Loucy (cell line): ENCODE measurements around the gene TNIP2.

ENCODE experiments used
- H2AFZ ChIP-seq: fragments of 200-600 bp; sonication (generic); 2 replicates; pipeline ENCODE4 v1.6.0; 2016; ENCODE audit warnings: antibody characterized with exemption, mild to moderate bottlenecking, low read length, moderate library complexity
- H3F3A ChIP-seq: fragments of 200-600 bp; 2 replicates; pipeline ENCODE4 v1.6.0; 2016; ENCODE audit warnings: antibody characterized with exemption, low read depth, mild to moderate bottlenecking
- H3K27me3 ChIP-seq: fragments of 200-600 bp; sonication (generic); 2 replicates; pipeline ENCODE4 v1.6.1; 2014; ENCODE audit warnings: low read length, mild to moderate bottlenecking; ENCODE audit not compliant: insufficient read depth, poor library complexity, severe bottlenecking
- H3K36me3 ChIP-seq: fragments of 200-600 bp; sonication (generic); 2 replicates; pipeline ENCODE4 v1.6.1; 2016; ENCODE audit warnings: low read length; ENCODE audit not compliant: insufficient read depth
- H3K4me1 ChIP-seq: fragments of 200-600 bp; sonication (generic); 2 replicates; pipeline ENCODE4 v1.5.1; 2014; ENCODE audit warnings: low read length, mild to moderate bottlenecking; ENCODE audit not compliant: insufficient read depth, poor library complexity, severe bottlenecking
- H3K4me2 ChIP-seq: fragments of 200-600 bp; sonication (generic); 2 replicates; pipeline ENCODE4 v1.6.0; 2014; ENCODE audit warnings: antibody characterized with exemption, low read length, low read depth, mild to moderate bottlenecking; ENCODE audit not compliant: poor library complexity, severe bottlenecking
- H3K4me3 ChIP-seq: fragments of 200-600 bp; sonication (generic); 2 replicates; pipeline ENCODE4 v1.5.1; 2014; ENCODE audit warnings: low read length, mild to moderate bottlenecking, mixed read lengths; ENCODE audit not compliant: poor library complexity, severe bottlenecking
- H3K79me2 ChIP-seq: fragments of 200-600 bp; sonication (generic); 2 replicates; pipeline ENCODE4 v1.6.1; 2014; ENCODE audit warnings: low read length; ENCODE audit not compliant: insufficient read depth
- H3K9ac ChIP-seq: fragments of 200-600 bp; sonication (generic); 2 replicates; pipeline ENCODE4 v1.6.0; 2014; ENCODE audit warnings: mild to moderate bottlenecking, low read depth, low read length, moderate library complexity; ENCODE audit not compliant: poor library complexity, severe bottlenecking
- H3K9me2 ChIP-seq: fragments of 200-600 bp; sonication (generic); replicated peaks from 2 replicates; pipeline ENCODE4 v1.6.1; 2016; ENCODE audit warnings: low read depth, low read length, mixed read lengths
- H3K9me3 ChIP-seq: fragments of 200-600 bp; sonication (generic); 2 replicates; pipeline ENCODE4 v1.6.1; 2014; ENCODE audit warnings: mild to moderate bottlenecking, antibody characterized with exemption, low read length, low read depth; ENCODE audit not compliant: insufficient read depth
- H4K20me1 ChIP-seq: fragments of 200-600 bp; sonication (generic); 2 replicates; pipeline ENCODE4 v1.6.0; 2014; ENCODE audit warnings: antibody characterized with exemption, low read length, mild to moderate bottlenecking; ENCODE audit not compliant: insufficient read depth, poor library complexity, severe bottlenecking
- EZH2phosphoT487 ChIP-seq: fragments of 200-600 bp; IDR thresholded peaks from 2 replicates; pipeline ENCODE4 v1.6.1; 2018; ENCODE audit warnings: antibody characterized with exemption, mild to moderate bottlenecking, moderate library complexity, borderline replicate concordance
- TF ChIP-seq, protein P1 (sequence below): fragments of 200-600 bp; sonication (generic); conservative IDR thresholded peaks from 2 replicates; pipeline ENCODE4 v1.5.1; 2014; ENCODE audit warnings: mild to moderate bottlenecking, antibody characterized with exemption, low read length

TNIP2 gene

DNA sequence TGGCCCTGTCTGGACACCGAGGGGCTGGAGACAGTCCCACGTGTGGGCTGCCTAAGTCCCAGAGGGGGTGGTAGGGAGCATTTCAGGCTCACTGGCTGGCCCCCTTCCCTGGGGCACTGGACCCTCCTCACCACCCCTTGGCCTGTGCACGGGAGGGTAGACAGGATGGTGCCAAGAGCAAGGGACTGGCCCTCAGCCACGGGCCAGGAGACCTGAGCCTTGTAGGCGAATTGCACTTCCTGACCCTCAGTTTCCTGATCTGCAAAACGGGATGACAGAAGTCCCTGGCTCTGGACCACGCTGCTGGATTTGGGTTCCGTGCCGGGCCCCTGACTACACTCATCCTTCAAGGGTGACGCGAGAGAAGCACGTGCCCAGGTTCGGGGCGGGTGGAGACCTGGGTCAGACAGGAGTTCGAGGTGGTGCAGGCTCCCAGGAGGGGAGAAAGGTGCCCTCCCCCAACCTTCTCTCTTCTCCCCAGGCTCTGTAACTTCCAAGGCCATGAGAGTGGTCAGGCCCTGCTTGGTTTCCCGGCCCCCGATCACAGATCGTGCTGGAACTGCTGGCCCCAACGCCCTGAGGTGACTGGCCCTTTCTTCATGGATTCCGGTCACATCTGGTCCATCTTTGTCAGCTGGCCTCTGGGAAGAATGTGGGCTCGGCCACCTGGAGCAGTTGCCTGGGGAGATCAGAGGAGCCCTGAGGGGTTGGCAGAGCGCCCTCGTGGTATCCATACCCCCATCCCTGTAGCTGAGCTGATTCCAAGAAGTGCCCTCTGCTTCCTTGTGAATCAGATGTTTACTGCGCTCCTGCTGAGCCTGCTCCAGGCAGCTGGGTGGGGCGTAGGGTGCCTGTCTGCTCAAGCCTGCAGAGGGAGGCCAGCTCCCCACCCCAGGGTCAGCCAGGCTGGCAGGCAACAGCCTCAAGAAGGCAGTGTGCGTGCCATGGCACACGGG lies 40.0 kb upstream of the TNIP2 start:
- Histone ChIP-seq H3K4me1 (peaks cover 55% of the 10 kb centered on the region), H3K27me3 (no peaks in the 10 kb centered on the region), H3K36me3 (no peaks in the 10 kb centered on the region), H3K79me2 (no peaks in the 10 kb centered on the region), H3F3A (no peaks in the 10 kb centered on the region), H3K9ac (no peak overlapping the region), H3K4me2 (no peak overlapping the region), H4K20me1 (no peaks in the 10 kb centered on the region), H3K4me3 (no peak overlapping the region), H3K9me3 (no peaks in the 10 kb centered on the region), H2AFZ (no peak overlapping the region), H3K9me2 (no peaks in the 10 kb centered on the region)
- no peak for TF ChIP-seq EZH2phosphoT487

DNA sequence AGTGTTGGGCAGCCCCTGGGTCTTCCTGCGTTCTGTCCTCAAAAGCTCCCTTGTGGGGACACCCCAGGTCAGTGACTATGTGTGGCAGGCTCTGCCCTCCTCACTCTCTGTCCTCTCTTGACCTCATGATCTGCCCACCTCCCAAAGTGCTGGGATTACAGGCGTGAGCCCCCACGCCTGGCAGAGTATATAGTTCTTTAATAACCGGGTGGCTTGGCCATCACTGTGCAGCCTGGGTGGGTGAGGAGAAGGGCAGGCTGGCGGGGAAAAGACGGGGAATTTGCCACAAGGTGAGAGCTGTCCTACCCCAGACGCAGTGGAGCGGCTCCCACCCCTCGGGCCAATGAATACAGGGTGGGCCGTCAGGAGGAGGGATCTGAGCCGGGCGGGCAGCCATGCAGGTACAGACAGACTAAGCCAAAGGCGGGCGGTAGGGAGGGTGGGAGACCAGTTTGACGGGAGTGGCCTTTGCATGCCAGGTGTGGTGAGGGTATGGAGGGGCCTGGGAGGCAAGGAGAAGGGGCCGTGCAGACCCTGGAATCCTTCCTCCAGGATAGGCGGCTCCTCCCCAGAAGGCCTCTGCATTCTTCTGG lies 39.3 kb upstream of the TNIP2 start:
- Histone ChIP-seq H3K9ac (no peak overlapping the region), H3K4me1 (peaks cover 50% of the 10 kb centered on the region), H3F3A (no peaks in the 10 kb centered on the region), H3K36me3 (no peaks in the 10 kb centered on the region), H2AFZ (no peak overlapping the region), H3K4me3 (no peak overlapping the region), H3K9me2 (no peaks in the 10 kb centered on the region), H3K9me3 (no peaks in the 10 kb centered on the region), H3K27me3 (no peaks in the 10 kb centered on the region), H3K4me2 (no peak overlapping the region), H4K20me1 (no peaks in the 10 kb centered on the region), H3K79me2 (no peaks in the 10 kb centered on the region)
- TF ChIP-seq, protein P1, sequence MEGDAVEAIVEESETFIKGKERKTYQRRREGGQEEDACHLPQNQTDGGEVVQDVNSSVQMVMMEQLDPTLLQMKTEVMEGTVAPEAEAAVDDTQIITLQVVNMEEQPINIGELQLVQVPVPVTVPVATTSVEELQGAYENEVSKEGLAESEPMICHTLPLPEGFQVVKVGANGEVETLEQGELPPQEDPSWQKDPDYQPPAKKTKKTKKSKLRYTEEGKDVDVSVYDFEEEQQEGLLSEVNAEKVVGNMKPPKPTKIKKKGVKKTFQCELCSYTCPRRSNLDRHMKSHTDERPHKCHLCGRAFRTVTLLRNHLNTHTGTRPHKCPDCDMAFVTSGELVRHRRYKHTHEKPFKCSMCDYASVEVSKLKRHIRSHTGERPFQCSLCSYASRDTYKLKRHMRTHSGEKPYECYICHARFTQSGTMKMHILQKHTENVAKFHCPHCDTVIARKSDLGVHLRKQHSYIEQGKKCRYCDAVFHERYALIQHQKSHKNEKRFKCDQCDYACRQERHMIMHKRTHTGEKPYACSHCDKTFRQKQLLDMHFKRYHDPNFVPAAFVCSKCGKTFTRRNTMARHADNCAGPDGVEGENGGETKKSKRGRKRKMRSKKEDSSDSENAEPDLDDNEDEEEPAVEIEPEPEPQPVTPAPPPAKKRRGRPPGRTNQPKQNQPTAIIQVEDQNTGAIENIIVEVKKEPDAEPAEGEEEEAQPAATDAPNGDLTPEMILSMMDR, result no peak
- no peak for TF ChIP-seq EZH2phosphoT487

DNA sequence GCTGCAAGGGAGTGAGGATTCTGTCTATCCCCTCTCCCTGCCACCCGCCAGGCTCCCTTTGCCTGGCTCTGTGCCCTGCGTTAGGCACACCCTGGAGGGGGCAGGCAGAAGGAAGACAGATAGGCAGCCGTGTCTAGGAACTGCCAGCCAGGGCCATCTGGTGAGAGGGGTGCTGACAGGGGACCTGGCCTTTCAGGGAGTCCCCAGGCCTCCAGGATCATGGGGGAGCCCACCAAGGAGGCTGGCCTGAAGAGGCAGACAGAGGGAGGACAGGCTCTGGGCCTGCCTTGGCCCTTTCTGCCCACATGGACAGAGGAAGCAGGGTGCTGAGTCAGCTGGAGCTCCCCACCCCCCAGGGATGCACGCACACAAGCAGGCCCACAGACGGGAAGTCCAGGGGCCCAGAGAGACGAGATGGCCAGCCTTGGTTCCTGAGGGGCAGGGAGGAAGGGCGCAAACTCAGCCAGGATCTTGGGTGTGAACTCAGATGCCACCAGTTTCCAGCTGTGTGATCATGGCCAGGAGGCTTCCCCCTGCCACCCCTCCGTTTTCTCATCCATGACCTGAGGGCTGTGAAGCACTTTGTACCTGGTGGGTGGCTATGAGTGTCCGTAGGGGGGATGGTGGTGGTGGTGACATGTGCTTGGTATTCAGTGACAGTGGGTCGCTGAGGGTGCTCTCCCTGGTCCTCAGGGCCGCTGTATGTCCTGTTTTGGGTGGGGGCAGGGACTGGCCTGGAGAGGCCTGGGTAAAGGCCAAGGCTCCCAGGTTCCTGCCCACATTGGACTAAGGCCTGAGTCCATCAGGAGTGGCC lies 38.6 kb upstream of the TNIP2 start:
- Histone ChIP-seq H3K9me2 (no peaks in the 10 kb centered on the region), H3K4me2 (peak overlapping the region; percentile 7), H3F3A (no peaks in the 10 kb centered on the region), H3K79me2 (no peaks in the 10 kb centered on the region), H3K9me3 (no peaks in the 10 kb centered on the region), H3K27me3 (no peaks in the 10 kb centered on the region), H3K4me1 (peaks cover 43% of the 10 kb centered on the region), H3K9ac (peak overlapping the region; percentile 43), H3K4me3 (no peak overlapping the region), H4K20me1 (no peaks in the 10 kb centered on the region), H2AFZ (0 out of 2 replicates have a peak overlapping the region, but pooled peaks have one; percentile 52), H3K36me3 (no peaks in the 10 kb centered on the region)
- TF ChIP-seq, protein P1, result no peak
- no peak for TF ChIP-seq EZH2phosphoT487
